Panc1 (cell line): ENCODE measurements around the gene NELL2. TPM values are rescaled to one million over a fixed set of nuclear protein-coding genes. Genes with fewer than 3 reads are reported as not detected.

Experiments used
- ATAC-seq: fragments of 200-7000 bp; cut with Tn5 transposase; 2 replicates; pipeline ENCODE4 v1.9.1; 2020; ENCODE audit warnings: mild to moderate bottlenecking, moderate library complexity
- BruUV-seq: library from RNA; stranded (reverse); fragments of 400-500 nt; replicated peaks from 2 replicates; lab custom pipeline; 2021; lab: Mats Ljungman, UMichigan
- CTCF ChIA-PET: fragments of 300-600 bp; sonication (Branson Sonifier 250); formaldehyde crosslinking; loops from one replicate; lab custom pipeline; 2022; ENCODE audit warnings: antibody characterized with exemption; lab: Charles Lee
- POLR2A ChIA-PET: fragments of 300-600 bp; sonication (Branson Sonifier 250); formaldehyde crosslinking; loops from one replicate; lab custom pipeline; 2022; ENCODE audit warnings: antibody characterized with exemption; lab: Charles Lee
- DNase-seq: peaks from one replicate; pipeline ENCODE4 v3.0.0-alpha.2; 2010; ENCODE audit warnings: low read depth, low spot score
- H3K27ac ChIP-seq: 2 replicates; pipeline ENCODE4 v1.5.1; 2011; ENCODE audit warnings: mild to moderate bottlenecking, low read length, inconsistent platforms
- H3K27me3 ChIP-seq: fragments of 200-500 bp; sonication (Bioruptor generic); 2 replicates; pipeline ENCODE4 v1.6.0; 2014; ENCODE audit warnings: low read length, inconsistent platforms; ENCODE audit not compliant: control insufficient read depth, insufficient read depth
- H3K36me3 ChIP-seq: fragments of 200-500 bp; sonication (Bioruptor generic); 2 replicates; pipeline ENCODE4 v1.5.1; 2014; ENCODE audit warnings: inconsistent platforms, mild to moderate bottlenecking, low read length, moderate library complexity; ENCODE audit not compliant: control insufficient read depth, insufficient read depth
- H3K4me1 ChIP-seq: 2 replicates; pipeline ENCODE4 v1.5.1; 2011; ENCODE audit warnings: inconsistent platforms, mild to moderate bottlenecking, low read length, moderate library complexity; ENCODE audit not compliant: control insufficient read depth, insufficient read depth
- H3K4me3 ChIP-seq, 2 experiments: 2 replicates each; pipeline ENCODE4 v1.5.1; 2011 to 2012; ENCODE audit warnings: low read depth in 2 of 2, low read length in 2 of 2, mild to moderate bottlenecking in 2 of 2, inconsistent platforms in 1 of 2, moderate library complexity in 1 of 2
- H3K9me3 ChIP-seq: fragments of 200-500 bp; sonication (Bioruptor generic); 2 replicates; pipeline ENCODE4 v1.5.1; 2014; ENCODE audit warnings: low read depth, mild to moderate bottlenecking, inconsistent platforms, low read length, moderate library complexity; ENCODE audit not compliant: control insufficient read depth, insufficient read depth
- POLR2AphosphoS5 ChIP-seq: IDR thresholded peaks from 2 replicates; pipeline ENCODE4 v1.6.1; 2012; ENCODE audit warnings: mild to moderate bottlenecking, low read depth, low read length, moderate library complexity
- SIN3A ChIP-seq: IDR thresholded peaks from 2 replicates; pipeline ENCODE4 v1.6.1; 2012; ENCODE audit warnings: low read depth, mild to moderate bottlenecking, low read length, moderate library complexity, borderline replicate concordance; ENCODE audit not compliant: insufficient read depth
- TCF7L2 ChIP-seq: IDR thresholded peaks from 2 replicates; pipeline ENCODE4 v1.6.1; 2011; ENCODE audit warnings: mild to moderate bottlenecking, low read depth, low read length, inconsistent platforms
- in situ Hi-C: cut with HindIII; loops from 2 replicates; pipeline ENCODE4 v1.10.0; 2016; ENCODE audit warnings: low sequenced_read_pairs, low pct_unique_long_range_greater_than_20kb
- intact Hi-C: fragments of 100-400 bp; cut with micrococcal nuclease; formaldehyde crosslinking; loops from one replicate; pipeline ENCODE4 v1.10.0; 2022; ENCODE audit not compliant: unreplicated experiment
- total RNA-seq: library from RNA; stranded (reverse); gene quantifications from one replicate; pipeline ENCODE4 v1.2.1, GENCODE V29; 2021; ENCODE audit not compliant: unreplicated experiment
- TF ChIP-seq, protein P1 (sequence below), 2 experiments: IDR thresholded peaks; 2 replicates each; pipeline ENCODE4 v1.6.1; 2011 to 2012; ENCODE audit warnings: low read depth in 2 of 2, control low read depth in 1 of 2, low read length in 1 of 2, mild to moderate bottlenecking in 1 of 2, moderate library complexity in 1 of 2; ENCODE audit not compliant: insufficient read depth in 1 of 2
- TF ChIP-seq, protein P2 (sequence below): fragments of 450-650 bp; IDR thresholded peaks from 2 replicates; pipeline ENCODE4 v1.5.1; 2017; ENCODE audit warnings: mild to moderate bottlenecking

NELL2 gene
- total RNA-seq, 1 experiment from 2014 or later, result 0.28 TPM

DNA sequence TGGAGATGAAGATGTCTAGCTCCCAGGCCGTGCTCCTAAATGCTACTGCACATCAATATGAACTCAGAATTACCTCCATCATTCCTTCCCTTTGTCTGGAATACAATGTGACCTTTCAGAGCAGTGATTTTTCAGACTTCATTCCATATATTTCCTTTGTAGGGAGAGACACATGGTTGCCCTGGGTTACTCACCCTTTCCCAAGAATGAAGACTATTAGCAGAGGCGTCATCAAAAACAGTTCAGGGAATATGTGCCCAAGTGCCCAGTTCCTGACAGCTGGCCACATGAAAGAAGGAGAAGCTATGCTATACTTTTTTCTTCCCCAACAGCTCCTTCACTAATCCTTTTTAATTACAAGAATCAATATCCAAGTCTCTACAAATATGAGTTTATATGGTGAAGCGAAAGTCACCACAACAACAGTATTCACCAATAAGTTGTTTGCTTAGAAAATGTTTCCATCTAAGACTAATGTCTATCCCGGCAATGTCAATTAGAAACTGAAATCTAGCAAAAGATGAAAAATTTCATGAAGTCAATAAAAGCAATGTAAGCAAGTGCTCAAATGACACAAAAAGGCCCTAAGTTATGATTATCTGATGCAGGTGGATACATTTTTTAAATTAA, 17.8 kb downstream of the NELL2 start:
- Histone ChIP-seq H3K27ac (no peak overlapping the region), H3K4me3 (no peak overlapping the region), H3K9me3 (no peaks in the 10 kb centered on the region), H3K36me3 (no peaks in the 10 kb centered on the region), H3K27me3 (no peaks in the 10 kb centered on the region), H3K4me1 (no peaks in the 10 kb centered on the region)
- ChIA-PET POLR2A (no interaction called here), CTCF (no interaction called here)
- intact Hi-C loops (no loop called here), in situ Hi-C loops (no loop called here)
- TF ChIP-seq POLR2AphosphoS5 (no peak), TCF7L2 (no peak), SIN3A (no peak)
- TF ChIP-seq, protein P1, sequence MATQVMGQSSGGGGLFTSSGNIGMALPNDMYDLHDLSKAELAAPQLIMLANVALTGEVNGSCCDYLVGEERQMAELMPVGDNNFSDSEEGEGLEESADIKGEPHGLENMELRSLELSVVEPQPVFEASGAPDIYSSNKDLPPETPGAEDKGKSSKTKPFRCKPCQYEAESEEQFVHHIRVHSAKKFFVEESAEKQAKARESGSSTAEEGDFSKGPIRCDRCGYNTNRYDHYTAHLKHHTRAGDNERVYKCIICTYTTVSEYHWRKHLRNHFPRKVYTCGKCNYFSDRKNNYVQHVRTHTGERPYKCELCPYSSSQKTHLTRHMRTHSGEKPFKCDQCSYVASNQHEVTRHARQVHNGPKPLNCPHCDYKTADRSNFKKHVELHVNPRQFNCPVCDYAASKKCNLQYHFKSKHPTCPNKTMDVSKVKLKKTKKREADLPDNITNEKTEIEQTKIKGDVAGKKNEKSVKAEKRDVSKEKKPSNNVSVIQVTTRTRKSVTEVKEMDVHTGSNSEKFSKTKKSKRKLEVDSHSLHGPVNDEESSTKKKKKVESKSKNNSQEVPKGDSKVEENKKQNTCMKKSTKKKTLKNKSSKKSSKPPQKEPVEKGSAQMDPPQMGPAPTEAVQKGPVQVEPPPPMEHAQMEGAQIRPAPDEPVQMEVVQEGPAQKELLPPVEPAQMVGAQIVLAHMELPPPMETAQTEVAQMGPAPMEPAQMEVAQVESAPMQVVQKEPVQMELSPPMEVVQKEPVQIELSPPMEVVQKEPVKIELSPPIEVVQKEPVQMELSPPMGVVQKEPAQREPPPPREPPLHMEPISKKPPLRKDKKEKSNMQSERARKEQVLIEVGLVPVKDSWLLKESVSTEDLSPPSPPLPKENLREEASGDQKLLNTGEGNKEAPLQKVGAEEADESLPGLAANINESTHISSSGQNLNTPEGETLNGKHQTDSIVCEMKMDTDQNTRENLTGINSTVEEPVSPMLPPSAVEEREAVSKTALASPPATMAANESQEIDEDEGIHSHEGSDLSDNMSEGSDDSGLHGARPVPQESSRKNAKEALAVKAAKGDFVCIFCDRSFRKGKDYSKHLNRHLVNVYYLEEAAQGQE (IDR thresholded peaks at IDR 0.05; ENCODE audit: insufficient read depth in 1 of 2, low read depth in 2 of 2, low read length in 1 of 2), result no peak
- TF ChIP-seq, protein P2, sequence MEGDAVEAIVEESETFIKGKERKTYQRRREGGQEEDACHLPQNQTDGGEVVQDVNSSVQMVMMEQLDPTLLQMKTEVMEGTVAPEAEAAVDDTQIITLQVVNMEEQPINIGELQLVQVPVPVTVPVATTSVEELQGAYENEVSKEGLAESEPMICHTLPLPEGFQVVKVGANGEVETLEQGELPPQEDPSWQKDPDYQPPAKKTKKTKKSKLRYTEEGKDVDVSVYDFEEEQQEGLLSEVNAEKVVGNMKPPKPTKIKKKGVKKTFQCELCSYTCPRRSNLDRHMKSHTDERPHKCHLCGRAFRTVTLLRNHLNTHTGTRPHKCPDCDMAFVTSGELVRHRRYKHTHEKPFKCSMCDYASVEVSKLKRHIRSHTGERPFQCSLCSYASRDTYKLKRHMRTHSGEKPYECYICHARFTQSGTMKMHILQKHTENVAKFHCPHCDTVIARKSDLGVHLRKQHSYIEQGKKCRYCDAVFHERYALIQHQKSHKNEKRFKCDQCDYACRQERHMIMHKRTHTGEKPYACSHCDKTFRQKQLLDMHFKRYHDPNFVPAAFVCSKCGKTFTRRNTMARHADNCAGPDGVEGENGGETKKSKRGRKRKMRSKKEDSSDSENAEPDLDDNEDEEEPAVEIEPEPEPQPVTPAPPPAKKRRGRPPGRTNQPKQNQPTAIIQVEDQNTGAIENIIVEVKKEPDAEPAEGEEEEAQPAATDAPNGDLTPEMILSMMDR, result no peak
- DNase-seq (no peak), ATAC-seq (no peak)
- no TSS peak for BruUV-seq

DNA sequence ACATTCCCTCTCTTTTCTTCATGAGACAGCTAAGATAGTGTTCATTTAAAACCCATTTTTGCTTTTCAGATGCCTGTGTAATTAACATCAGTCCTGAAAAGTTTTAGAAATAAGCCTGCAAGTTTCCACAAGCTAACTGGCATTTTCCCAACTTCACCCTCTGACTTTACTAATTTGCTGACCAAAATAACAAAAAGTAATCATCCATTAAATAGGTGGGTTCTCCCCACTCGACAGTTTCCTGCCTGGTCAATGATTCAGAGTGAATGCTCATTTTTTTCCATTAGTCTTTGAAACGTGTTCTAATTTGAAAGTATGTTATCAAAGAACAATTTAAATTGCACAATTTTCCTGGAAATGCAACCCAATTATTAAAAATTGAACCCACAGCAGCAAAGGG, 23.6 kb downstream of the NELL2 start:
- TF ChIP-seq, protein P1 (IDR thresholded peaks at IDR 0.05; ENCODE audit: insufficient read depth in 1 of 2, low read depth in 2 of 2, low read length in 1 of 2), result no peak
- TF ChIP-seq TCF7L2 (no peak), POLR2AphosphoS5 (no peak), SIN3A (no peak)
- TF ChIP-seq, protein P2, result no peak
- H3K27me3 ChIP-seq, result no peaks in the 10 kb centered on the region
- in situ Hi-C loops, result no loop called here
- no peaks in the 10 kb centered on the region for H3K4me1 ChIP-seq
- ChIA-PET CTCF (no interaction called here), POLR2A (no interaction called here)
- no peak for ATAC-seq
- H3K9me3 ChIP-seq, result no peaks in the 10 kb centered on the region
- no peak for DNase-seq
- H3K27ac ChIP-seq, result no peak overlapping the region
- no peak overlapping the region for H3K4me3 ChIP-seq
- no TSS peak for BruUV-seq
- intact Hi-C loops, result no loop called here
- H3K36me3 ChIP-seq, result no peaks in the 10 kb centered on the region
